Dendritic cell treated with granulocyte-macrophage colony-stimulating factor and Interleukin-4, amounts not matched to agents 40 ng/mL and 50 ng/mL, for 4 days (primary cell): ENCODE measurements around the gene CACNA1H.

Experiments used
- H3K27ac Mint-ChIP-seq: one replicate; pipeline ENCODE4 v1.8.0; 2022; ENCODE audit warnings: mild to moderate bottlenecking, mixed read lengths
- H3K27me3 Mint-ChIP-seq: one replicate; pipeline ENCODE4 v1.8.0; 2022; ENCODE audit warnings: mild to moderate bottlenecking, mixed read lengths
- H3K36me3 Mint-ChIP-seq: one replicate; pipeline ENCODE4 v1.8.0; 2022; ENCODE audit warnings: low read depth, mixed read lengths
- H3K4me1 Mint-ChIP-seq: one replicate; pipeline ENCODE4 v1.8.0; 2022; ENCODE audit warnings: low read depth, mixed read lengths
- H3K4me3 Mint-ChIP-seq: one replicate; pipeline ENCODE4 v1.8.0; 2022; ENCODE audit warnings: mild to moderate bottlenecking, moderate library complexity, mixed read lengths
- H3K9me3 Mint-ChIP-seq: one replicate; pipeline ENCODE4 v1.8.0; 2022; ENCODE audit warnings: mixed read lengths
- intact Hi-C: fragments of 100-400 bp; cut with micrococcal nuclease; formaldehyde crosslinking; loops from one replicate; pipeline ENCODE4 v1.15.0; 2022

Gene CACNA1H

GRCh38 chr16:1154887-1155331 lies 2.0 kb downstream of the CACNA1H start:
- Mint-ChIP-seq H3K4me1 (no peaks in the 10 kb centered on the region), H3K27ac (no peak overlapping the region), H3K27me3 (peaks cover 63% of the 10 kb centered on the region), H3K36me3 (no peaks in the 10 kb centered on the region), H3K9me3 (no peaks in the 10 kb centered on the region), H3K4me3 (no peak overlapping the region)
- intact Hi-C loops: no loop called here

DNA sequence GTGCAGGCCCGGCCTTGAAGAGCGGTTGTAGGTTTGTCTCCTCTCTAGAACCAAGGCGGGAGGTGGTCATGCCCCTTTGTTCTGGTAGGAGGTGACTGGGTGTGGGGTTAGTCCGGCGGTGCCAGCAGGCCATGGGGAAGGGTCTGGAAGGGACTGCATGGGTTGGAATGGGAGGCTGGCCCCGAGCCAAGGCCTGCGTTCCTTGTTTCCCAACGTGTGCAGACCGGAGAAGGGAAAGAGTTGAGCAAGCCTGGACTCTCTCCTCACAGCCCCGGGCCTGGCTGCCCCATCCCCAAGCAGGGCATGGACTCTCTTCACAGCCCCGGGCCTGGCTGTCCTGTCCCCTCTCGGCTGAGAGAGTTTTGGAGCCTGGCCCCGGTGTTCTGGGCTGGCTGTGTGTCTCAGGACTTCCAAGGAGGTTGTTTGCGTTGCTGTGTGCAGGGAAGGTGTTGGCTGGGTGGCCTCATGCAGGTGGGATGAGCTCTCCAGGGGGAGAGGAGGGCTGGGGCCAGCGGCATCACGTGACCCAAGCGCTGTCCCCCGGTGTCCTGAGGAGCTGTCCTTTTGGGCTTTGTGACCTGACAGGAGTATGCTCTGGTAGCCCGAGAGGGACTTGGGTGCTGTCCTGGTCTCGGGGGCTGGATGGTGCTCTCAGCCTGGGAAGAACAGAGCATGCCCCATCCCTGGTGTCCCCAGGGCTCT lies 2.6 kb downstream of the CACNA1H start:
- no peak overlapping the region for H3K27ac Mint-ChIP-seq
- intact Hi-C loops: no loop called here
- no peaks in the 10 kb centered on the region for H3K4me1 Mint-ChIP-seq

DNA sequence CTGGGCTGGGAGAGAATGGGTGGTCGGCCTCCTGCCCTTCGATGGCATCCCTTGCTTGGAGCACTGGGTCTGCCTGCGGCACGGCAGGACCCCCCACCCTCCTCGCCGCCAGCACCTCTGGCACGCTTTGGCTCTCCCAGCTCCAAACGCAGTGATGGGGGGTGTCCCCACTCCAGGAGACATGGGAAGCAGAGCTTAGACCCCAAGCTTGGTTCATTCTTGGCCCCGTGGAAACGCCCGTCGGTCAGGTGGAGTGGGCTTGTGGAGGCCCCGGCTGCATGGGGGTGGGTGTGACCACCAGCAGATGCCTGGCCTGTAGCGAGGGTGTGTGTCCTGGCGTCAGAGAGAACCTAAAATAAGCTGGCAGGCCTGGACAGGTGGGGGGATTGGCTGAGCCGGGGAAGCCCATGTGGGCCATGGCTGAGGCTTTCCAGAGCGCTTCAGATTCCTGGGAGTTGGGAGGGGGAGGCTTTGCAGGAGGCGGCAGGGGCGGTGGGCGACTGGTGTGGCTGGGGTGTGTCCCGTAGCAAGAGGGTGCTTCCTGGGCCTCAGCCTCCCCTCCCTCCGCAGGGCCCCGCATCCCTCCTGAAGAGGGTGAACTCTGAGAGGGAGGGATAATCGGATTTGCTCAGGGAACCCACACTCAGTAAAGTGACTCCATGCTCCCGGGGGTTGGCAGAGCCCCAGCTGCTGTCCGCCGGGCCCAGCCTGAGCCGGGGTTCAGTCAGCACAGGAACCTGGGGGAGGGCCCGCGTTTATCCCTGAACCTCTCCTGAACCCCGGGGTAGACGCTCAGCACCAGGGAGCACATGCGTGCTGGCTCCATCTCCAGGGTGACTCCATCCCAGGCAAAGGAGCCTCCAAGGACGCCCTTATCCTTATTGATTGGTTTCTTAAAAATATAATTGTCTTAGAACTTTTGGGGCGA lies 3.4 kb downstream of the CACNA1H start:
- H3K4me3 Mint-ChIP-seq: no peak overlapping the region
- intact Hi-C loops: no loop called here
- no peaks in the 10 kb centered on the region for H3K4me1 Mint-ChIP-seq
- H3K27ac Mint-ChIP-seq: no peak overlapping the region
- no peaks in the 10 kb centered on the region for H3K36me3 Mint-ChIP-seq
- no peaks in the 10 kb centered on the region for H3K9me3 Mint-ChIP-seq
- peaks cover 53% of the 10 kb centered on the region for H3K27me3 Mint-ChIP-seq

More for the DNA sequence above, 2.6 kb downstream of the CACNA1H start:
- no peaks in the 10 kb centered on the region for H3K36me3 Mint-ChIP-seq
- H3K9me3 Mint-ChIP-seq: no peaks in the 10 kb centered on the region
- H3K27me3 Mint-ChIP-seq: peaks cover 60% of the 10 kb centered on the region
- H3K4me3 Mint-ChIP-seq: no peak overlapping the region

- Mint-ChIP-seq H3K27me3 (peaks cover 45% of the 10 kb centered on the region), H3K36me3 (no peaks in the 10 kb centered on the region), H3K4me1 (no peaks in the 10 kb centered on the region), H3K9me3 (no peaks in the 10 kb centered on the region), H3K4me3 (no peak overlapping the region), H3K27ac (no peak overlapping the region)
- intact Hi-C loops: no loop called here
Measured at GRCh38 chr16:1156983-1157638, 4.2 kb downstream of the CACNA1H start.

DNA sequence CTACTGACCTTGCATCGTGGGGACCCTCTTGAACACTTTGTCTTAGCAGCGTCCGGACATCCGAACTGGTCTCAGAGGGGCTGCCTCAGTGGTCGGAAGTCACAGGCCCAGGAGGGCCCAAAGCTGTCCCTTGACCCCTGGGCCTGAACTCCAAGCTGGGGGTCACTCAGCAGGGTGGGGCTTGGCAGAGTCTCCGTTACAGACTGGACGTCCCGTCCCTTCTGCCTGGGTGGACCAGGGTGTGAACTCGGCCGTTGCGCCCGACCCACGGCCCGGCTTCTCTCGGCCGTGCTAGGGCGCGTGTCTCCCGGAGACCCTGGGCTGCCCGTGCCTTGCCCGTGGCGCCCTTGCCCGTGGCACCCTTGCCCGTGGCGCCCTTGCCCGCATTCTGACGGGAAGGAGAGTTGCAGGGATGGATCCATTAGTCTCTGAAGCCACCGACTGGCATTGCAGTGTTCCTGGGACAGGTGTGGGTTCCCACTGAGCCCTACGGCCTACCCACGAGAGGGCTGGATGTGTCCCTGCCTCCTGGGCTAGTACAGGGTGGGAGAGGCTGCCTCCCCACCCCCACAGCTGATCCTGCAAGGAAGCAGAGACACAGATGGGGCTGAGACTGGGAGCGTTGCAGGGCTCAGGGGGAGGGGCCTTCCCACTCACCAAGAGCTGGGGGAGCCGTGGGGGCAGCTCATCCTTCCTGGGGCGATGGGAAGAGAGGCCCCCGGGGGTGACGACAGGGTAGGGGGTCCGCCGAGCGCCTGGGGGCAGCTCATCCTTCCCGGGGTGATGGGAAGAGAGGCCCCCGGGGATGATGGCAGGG lies 4.9 kb downstream of the CACNA1H start:
- Mint-ChIP-seq H3K27me3 (peaks cover 42% of the 10 kb centered on the region), H3K9me3 (no peaks in the 10 kb centered on the region), H3K4me3 (no peak overlapping the region), H3K27ac (no peak overlapping the region), H3K36me3 (no peaks in the 10 kb centered on the region), H3K4me1 (no peaks in the 10 kb centered on the region)
- intact Hi-C loops: no loop called here

DNA sequence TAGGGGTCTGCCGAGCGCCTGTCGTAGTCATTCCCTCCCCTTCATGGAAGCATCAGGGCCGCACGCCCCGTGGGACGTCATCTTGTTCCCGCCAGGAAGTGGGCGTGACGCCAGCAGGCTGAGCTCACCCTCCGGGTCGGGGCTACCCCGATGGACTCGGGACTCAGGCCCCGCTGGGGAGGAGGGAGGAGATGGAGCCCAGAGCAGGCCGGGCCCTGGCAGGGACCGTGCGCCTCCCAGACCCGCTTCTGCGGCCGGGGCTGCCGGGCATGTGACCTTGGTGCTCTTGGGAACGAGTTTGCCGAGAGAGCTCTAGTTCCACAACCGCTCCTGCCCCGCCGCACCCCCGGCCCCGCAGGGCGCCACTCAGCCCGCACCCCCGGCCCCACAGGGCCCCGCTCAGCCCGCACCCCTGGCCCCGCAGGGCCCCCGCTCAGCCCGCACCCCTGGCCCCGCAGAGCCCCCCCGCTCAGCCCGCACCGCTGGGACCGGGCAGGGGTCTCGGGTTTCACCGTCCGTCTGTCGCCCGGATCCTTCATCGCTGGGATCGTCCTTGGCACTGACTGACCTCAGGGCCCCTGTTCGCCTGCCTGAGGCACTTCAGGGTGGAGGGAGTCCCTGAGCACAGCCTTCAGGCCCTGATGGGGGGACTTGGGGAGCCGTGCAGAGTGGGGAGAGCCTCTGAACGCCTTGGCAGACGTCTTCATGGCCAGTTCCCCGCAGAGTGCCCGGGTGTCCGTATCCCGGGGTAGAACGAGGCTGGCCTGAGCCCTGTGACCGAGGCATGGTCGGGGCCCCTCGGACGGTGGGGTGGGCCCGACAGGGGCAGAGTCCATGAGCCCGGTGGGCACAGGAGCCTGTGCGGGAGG lies 5.8 kb downstream of the CACNA1H start:
- Mint-ChIP-seq H3K27me3 (peaks cover 42% of the 10 kb centered on the region), H3K36me3 (no peaks in the 10 kb centered on the region), H3K4me3 (no peak overlapping the region), H3K4me1 (no peaks in the 10 kb centered on the region), H3K27ac (no peak overlapping the region), H3K9me3 (no peaks in the 10 kb centered on the region)
- intact Hi-C loops: no loop called here

- Mint-ChIP-seq H3K9me3 (no peaks in the 10 kb centered on the region), H3K4me3 (no peak overlapping the region), H3K27me3 (peaks cover 38% of the 10 kb centered on the region), H3K4me1 (no peaks in the 10 kb centered on the region), H3K36me3 (no peaks in the 10 kb centered on the region), H3K27ac (no peak overlapping the region)
- intact Hi-C loops: no loop called here
Measured at GRCh38 chr16:1159325-1159972, 6.5 kb downstream of the CACNA1H start.

- no peak overlapping the region for H3K4me3 Mint-ChIP-seq
- peaks cover 32% of the 10 kb centered on the region for H3K27me3 Mint-ChIP-seq
- H3K36me3 Mint-ChIP-seq: no peaks in the 10 kb centered on the region
- intact Hi-C loops: no loop called here
- no peak overlapping the region for H3K27ac Mint-ChIP-seq
- H3K9me3 Mint-ChIP-seq: no peaks in the 10 kb centered on the region
- H3K4me1 Mint-ChIP-seq: no peaks in the 10 kb centered on the region
Measured at GRCh38 chr16:1159973-1160772, 7.3 kb downstream of the CACNA1H start.

DNA sequence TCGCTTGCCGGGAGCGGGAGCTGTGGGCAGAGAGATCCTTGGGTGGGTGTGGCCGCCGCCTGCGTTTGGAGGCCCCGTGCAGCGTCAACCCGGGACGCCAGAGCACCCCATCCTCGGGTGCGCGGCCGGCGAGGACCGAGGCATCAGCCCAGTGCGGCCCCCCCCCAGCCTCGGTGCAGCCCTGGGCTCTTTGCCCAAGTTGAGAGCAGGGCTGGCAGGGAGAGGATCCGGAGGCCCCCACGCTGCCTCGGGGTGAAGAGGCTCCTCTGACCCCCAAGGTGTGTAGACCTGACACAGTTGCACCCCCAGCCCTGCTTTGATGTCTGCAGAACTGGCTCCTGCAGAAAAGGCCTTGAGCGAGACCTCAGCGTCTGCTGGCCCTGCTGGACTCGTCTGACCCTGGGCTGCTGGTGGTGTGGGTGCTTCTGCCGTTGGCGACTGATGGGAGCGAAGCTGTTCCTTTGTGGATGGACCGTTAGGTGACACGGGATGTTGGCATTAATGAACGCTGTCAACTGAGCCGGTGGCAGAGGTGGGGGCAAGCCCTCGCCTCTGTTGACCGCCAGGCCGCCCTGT lies 8.0 kb downstream of the CACNA1H start:
- no peaks in the 10 kb centered on the region for H3K9me3 Mint-ChIP-seq
- H3K4me1 Mint-ChIP-seq: no peaks in the 10 kb centered on the region
- intact Hi-C loops: no loop called here
- H3K27me3 Mint-ChIP-seq: peaks cover 25% of the 10 kb centered on the region
- H3K4me3 Mint-ChIP-seq: no peak overlapping the region
- no peak overlapping the region for H3K27ac Mint-ChIP-seq
- no peaks in the 10 kb centered on the region for H3K36me3 Mint-ChIP-seq

- intact Hi-C loops: no loop called here
- Mint-ChIP-seq H3K4me3 (no peak overlapping the region), H3K9me3 (no peaks in the 10 kb centered on the region), H3K4me1 (no peaks in the 10 kb centered on the region), H3K27ac (no peak overlapping the region), H3K27me3 (peaks cover 13% of the 10 kb centered on the region), H3K36me3 (no peaks in the 10 kb centered on the region)
Measured at GRCh38 chr16:1162701-1163566, 10.0 kb downstream of the CACNA1H start.

DNA sequence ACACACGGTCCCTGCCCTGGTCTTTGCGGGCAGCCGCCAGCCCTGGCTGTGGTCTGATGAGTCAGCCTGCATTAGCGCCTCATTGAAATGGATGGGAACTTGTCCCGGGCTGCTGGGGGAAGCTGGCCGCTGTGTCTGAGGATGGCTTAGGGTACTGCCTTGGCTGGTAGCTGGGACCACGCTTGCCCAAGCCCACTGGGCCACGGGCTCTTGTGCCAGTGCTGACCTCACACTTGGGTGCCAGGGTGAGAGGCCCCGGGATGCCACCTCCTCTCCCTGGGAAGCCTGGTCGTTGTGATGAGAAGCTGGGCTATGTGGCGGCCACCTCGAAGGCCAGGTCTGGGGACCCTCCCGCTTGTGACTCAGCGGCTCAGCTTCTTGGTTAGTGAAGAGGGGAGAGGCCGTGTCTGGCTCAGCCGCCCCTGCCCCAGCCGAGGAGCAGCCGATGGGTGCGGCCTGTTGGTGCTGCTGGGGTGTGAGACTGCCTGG lies 10.7 kb downstream of the CACNA1H start:
- intact Hi-C loops: no loop called here
- Mint-ChIP-seq H3K36me3 (no peaks in the 10 kb centered on the region), H3K27ac (no peak overlapping the region), H3K4me1 (no peaks in the 10 kb centered on the region), H3K4me3 (no peak overlapping the region), H3K27me3 (peaks cover 11% of the 10 kb centered on the region), H3K9me3 (no peaks in the 10 kb centered on the region)
